ENCODE data around the gene PAK1IP1. TPM values are rescaled to one million over a fixed set of nuclear protein-coding genes. Genes with fewer than 3 reads are reported as not detected.
"Not testable (repeated sequence)": the region's sequence is repeated elsewhere in the genome, so short reads cannot be mapped to it uniquely, and the experiment has no call there.

PAK1IP1 gene
- total RNA-seq, 2 experiments from 2014 or later = 4.1 to 5.8 TPM

DNA sequence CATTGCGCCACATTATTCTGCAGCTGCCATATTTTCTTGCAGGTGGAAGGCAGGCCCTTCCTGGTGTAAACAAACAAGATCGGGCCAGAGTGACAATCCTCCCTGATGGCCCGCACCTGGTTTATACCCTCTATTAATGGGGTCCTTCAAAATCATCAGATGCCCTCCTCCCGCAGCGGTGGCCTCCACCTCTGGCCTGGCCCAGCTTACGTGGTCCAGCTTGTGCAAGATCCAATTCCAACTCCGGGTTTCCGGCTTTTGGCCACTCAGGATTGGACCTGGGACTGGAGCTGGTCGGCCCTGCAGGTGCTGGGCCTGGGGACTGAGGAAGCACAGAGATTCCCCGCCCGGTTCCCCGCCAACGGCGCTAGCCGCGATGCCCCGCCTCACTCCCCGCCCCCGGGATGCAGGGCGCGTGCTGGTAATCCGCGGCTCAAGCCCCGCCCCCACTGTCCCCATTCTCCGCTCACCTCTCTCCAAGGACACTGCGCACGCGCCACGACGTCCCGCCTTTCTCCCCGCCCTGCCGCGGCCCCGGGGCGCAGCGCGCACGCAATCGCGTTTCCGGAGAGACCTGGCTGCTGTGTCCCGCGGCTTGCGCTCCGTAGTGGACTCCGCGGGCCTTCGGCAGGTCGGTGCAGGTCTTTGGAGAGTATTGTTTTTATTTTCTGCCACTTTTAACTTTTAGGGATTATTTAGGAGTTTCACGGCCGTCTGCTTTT lies 52.6 kb downstream of the PAK1IP1 start, which contains the start of gene TMEM14B:
TSS of gene TMEM14B (plus strand) at position 555 of the 722 bp plus-strand sequence. CDS start 1,441 bp downstream, outside the sequence.
- POLR2A ChIA-PET = interaction anchor here (0.7 to 3.4 kb wide), 7 partner anchors 10 to 737 kb away, joined by 3 to 64 read pairs (median 4); partner anchors contain the start of genes C6orf52, PAK1IP1, SMIM13 and TMEM14C
- TF ChIP-seq, protein P1, sequence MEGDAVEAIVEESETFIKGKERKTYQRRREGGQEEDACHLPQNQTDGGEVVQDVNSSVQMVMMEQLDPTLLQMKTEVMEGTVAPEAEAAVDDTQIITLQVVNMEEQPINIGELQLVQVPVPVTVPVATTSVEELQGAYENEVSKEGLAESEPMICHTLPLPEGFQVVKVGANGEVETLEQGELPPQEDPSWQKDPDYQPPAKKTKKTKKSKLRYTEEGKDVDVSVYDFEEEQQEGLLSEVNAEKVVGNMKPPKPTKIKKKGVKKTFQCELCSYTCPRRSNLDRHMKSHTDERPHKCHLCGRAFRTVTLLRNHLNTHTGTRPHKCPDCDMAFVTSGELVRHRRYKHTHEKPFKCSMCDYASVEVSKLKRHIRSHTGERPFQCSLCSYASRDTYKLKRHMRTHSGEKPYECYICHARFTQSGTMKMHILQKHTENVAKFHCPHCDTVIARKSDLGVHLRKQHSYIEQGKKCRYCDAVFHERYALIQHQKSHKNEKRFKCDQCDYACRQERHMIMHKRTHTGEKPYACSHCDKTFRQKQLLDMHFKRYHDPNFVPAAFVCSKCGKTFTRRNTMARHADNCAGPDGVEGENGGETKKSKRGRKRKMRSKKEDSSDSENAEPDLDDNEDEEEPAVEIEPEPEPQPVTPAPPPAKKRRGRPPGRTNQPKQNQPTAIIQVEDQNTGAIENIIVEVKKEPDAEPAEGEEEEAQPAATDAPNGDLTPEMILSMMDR (IDR thresholded peaks at IDR 0.05) = no peak

DNA sequence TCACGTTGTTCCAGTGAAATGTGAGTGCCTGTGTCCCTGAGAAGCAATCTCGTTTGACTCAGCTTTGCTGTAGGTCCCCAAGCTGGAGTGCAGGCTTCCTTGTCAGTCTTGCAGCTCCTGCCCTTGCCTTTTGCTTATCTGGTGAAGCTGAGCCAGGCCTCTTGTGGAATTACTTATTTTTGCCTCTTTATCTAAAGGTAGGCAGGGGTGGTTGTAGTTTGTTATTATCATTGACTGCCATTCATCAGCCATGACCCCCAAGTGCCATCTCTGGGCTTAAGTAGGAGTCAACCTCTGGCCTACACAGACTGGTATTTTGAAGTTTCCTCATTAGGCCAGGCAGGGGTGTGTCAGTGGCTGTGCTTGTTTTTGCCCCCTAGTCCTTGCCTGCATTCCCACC lies 55.0 kb downstream of the PAK1IP1 start:
- Mint-ChIP-seq H3K9me3 (no peaks in the 10 kb centered on the region), H3K27ac (peak overlapping the region; percentile 47), H3K4me3 (peak overlapping the region; percentile 86), H3K27me3 (no peaks in the 10 kb centered on the region), H3K4me1 (ENCODE audit: low read depth) (peaks cover 84% of the 10 kb centered on the region), H3K36me3 (ENCODE audit: low read depth) (peaks cover 60% of the 10 kb centered on the region)
- POLR2A ChIA-PET = no interaction called here
- intact Hi-C loops (cut with DNase I, micrococcal nuclease) = loop anchor here in 1 of 2 experiments (5.0 kb wide), 1 partner anchor 343 kb away; the partner anchor contains the start of gene SMIM13
- no peak for DNase-seq
- H3K27me3 ChIP-seq (ENCODE audit: control insufficient read depth in 1 of 2, insufficient read depth in 2 of 2, low read length in 2 of 2) = no peaks in the 10 kb centered on the region
- TF ChIP-seq, protein P1 (IDR thresholded peaks at IDR 0.05) = no peak
- no peak overlapping the region for H3K27ac ChIP-seq (ENCODE audit: low read depth in 1 of 2, low read length in 2 of 2)
- CTCF ChIA-PET = no interaction called here
- peaks cover 37% of the 10 kb centered on the region for H3K4me1 ChIP-seq (ENCODE audit: insufficient read depth, low read length)
- peaks cover 39% of the 10 kb centered on the region for H3K36me3 ChIP-seq (ENCODE audit: insufficient read depth, low read length)
- H3K4me3 ChIP-seq (ENCODE audit: low read length) = no peak overlapping the region
- ATAC-seq (ENCODE audit: poor library complexity) = no peak
- no peaks in the 10 kb centered on the region for H3K9me3 ChIP-seq (ENCODE audit: control insufficient read depth in 1 of 2, insufficient read depth in 1 of 2, low read length in 2 of 2)

More for the DNA sequence above, 52.6 kb downstream of the PAK1IP1 start, which contains the start of gene TMEM14B:
- intact Hi-C loops (cut with DNase I, micrococcal nuclease) = loop anchor here (1.0 to 5.0 kb wide), 5 partner anchors 25 to 345 kb away; partner anchors contain the start of genes C6orf52 (in 1 of the 2), PAK1IP1 (in 1 of the 2) and SMIM13 (in 1 of the 2)
- Mint-ChIP-seq H3K27me3 (no peaks in the 10 kb centered on the region), H3K4me1 (ENCODE audit: low read depth) (peaks cover 69% of the 10 kb centered on the region), H3K9me3 (no peaks in the 10 kb centered on the region), H3K36me3 (ENCODE audit: low read depth) (peaks cover 39% of the 10 kb centered on the region), H3K4me3 (peak within 1 kb of the TSS; percentile 86), H3K27ac (peak within 1 kb of the TSS; percentile 97)
- ATAC-seq (ENCODE audit: poor library complexity) (peak; percentile 97), DNase-seq (peak; percentile 99 to 100 (median 100))
- peaks cover 20% of the 10 kb centered on the region for H3K36me3 ChIP-seq (ENCODE audit: insufficient read depth, low read length)
- H3K27me3 ChIP-seq (ENCODE audit: control insufficient read depth in 1 of 2, insufficient read depth in 2 of 2, low read length in 2 of 2) = no peaks in the 10 kb centered on the region
- peak within 1 kb of the TSS; percentile 60 to 75 for H3K27ac ChIP-seq (ENCODE audit: low read depth in 1 of 2, low read length in 2 of 2)
- peaks cover 35% of the 10 kb centered on the region for H3K4me1 ChIP-seq (ENCODE audit: insufficient read depth, low read length)
- CTCF ChIA-PET = interaction anchor here (0.5 to 2.7 kb wide), 4 partner anchors 12 to 68 kb away, joined by 3 to 7 read pairs (median 3); partner anchors contain the start of gene PAK1IP1
- peak within 1 kb of the TSS; percentile 95 for H3K4me3 ChIP-seq (ENCODE audit: low read length)
- H3K9me3 ChIP-seq (ENCODE audit: control insufficient read depth in 1 of 2, insufficient read depth in 1 of 2, low read length in 2 of 2) = no peaks in the 10 kb centered on the region

DNA sequence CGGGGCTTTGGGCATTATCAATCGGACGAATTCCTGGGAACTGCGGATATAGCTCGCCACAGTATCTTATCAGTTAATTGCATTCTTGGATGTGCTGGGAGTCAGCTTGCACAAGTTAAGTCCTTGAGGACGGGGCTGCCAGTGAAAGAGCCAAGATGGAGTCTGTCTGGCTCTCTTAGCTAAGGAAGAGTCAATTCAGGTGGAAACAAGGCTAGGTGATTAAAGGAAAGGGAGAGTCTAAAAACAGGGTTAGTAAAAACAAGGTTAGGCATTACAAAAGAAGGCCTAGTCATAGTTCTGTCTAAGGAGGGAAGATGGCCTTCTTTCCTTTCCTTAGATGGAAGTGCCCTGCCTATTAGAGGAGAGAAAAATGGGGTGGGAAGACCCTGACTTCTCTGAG lies 55.8 kb downstream of the PAK1IP1 start:
- H3K9me3 Mint-ChIP-seq; H3K27me3 ChIP-seq (ENCODE audit: control insufficient read depth in 1 of 2, insufficient read depth in 2 of 2, low read length in 2 of 2); H3K27ac Mint-ChIP-seq; H3K4me3 ChIP-seq (ENCODE audit: low read length); intact Hi-C loops (cut with DNase I, micrococcal nuclease); H3K9me3 ChIP-seq (ENCODE audit: control insufficient read depth in 1 of 2, insufficient read depth in 1 of 2, low read length in 2 of 2); H3K27ac ChIP-seq (ENCODE audit: low read depth in 1 of 2, low read length in 2 of 2); CTCF ChIA-PET; H3K27me3 Mint-ChIP-seq; ATAC-seq (ENCODE audit: poor library complexity); DNase-seq: not testable (repeated sequence)
- H3K4me1 Mint-ChIP-seq (ENCODE audit: low read depth) = peaks cover 82% of the 10 kb centered on the region
- Histone ChIP-seq H3K4me1 (ENCODE audit: insufficient read depth, low read length) (peaks cover 37% of the 10 kb centered on the region), H3K36me3 (ENCODE audit: insufficient read depth, low read length) (peaks cover 47% of the 10 kb centered on the region)
- H3K4me3 Mint-ChIP-seq = peak overlapping the region; percentile 25
- H3K36me3 Mint-ChIP-seq (ENCODE audit: low read depth) = peaks cover 68% of the 10 kb centered on the region
- POLR2A ChIA-PET = interaction anchor here (1.0 kb wide), 1 partner anchor 30 kb away, joined by 3 read pairs; no protein-coding TSS in a partner anchor

DNA sequence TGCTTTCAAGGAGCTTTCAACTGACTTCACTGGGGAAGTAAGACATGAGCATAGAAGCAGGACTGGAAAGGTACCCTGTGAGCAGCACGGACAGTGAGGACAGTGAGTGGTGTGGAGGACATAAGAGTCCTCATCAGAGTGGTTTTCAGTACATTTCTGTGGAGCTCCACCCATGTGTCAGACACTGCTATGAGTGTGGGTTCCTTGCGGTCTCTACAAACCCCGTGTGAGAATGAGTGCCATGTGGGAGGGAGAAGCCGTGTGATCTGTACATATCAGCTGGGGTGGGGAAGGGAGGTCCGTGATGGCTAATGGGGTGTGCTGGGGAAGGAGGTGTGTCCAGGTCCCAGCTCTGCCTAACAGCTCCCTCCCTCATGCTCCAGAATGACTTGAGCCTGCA lies 57.0 kb downstream of the PAK1IP1 start:
- DNase-seq = peak in 1 of 14 experiments; percentile 47
- H3K9me3 ChIP-seq (ENCODE audit: control insufficient read depth in 1 of 2, insufficient read depth in 1 of 2, low read length in 2 of 2); H3K4me3 Mint-ChIP-seq; CTCF ChIA-PET; H3K27ac ChIP-seq (ENCODE audit: low read depth in 1 of 2, low read length in 2 of 2); ATAC-seq (ENCODE audit: poor library complexity); POLR2A ChIA-PET; H3K9me3 Mint-ChIP-seq; H3K27me3 ChIP-seq (ENCODE audit: control insufficient read depth in 1 of 2, insufficient read depth in 2 of 2, low read length in 2 of 2); H3K4me3 ChIP-seq (ENCODE audit: low read length); H3K27me3 Mint-ChIP-seq; intact Hi-C loops (cut with DNase I, micrococcal nuclease); H3K27ac Mint-ChIP-seq: not testable (repeated sequence)
- H3K36me3 ChIP-seq (ENCODE audit: insufficient read depth, low read length) = peaks cover 57% of the 10 kb centered on the region
- peaks cover 70% of the 10 kb centered on the region for H3K4me1 Mint-ChIP-seq (ENCODE audit: low read depth)
- H3K4me1 ChIP-seq (ENCODE audit: insufficient read depth, low read length) = peaks cover 35% of the 10 kb centered on the region
- peaks cover 80% of the 10 kb centered on the region for H3K36me3 Mint-ChIP-seq (ENCODE audit: low read depth)
